ENCODE results near the gene CCL18.
"Not testable (repeated sequence)": the region's sequence is repeated elsewhere in the genome, so short reads cannot be mapped to it uniquely, and the experiment has no call there.

The CCL18 gene

GRCh38 chr17:36105781-36106492 is 41.9 kb downstream of the CCL18 start:
- no peak for DNase-seq (ENCODE audit: low read depth)
- H3K4me3 ChIP-seq (ENCODE audit: control insufficient read depth, low read depth, low read length) = no peak overlapping the region
- TF ChIP-seq CTCF (IDR thresholded peaks at IDR 0.05; ENCODE audit: control insufficient read depth, insufficient read depth, low read depth, low read length, missing control alignments) = no peak

- H3K4me3 ChIP-seq (ENCODE audit: control insufficient read depth, low read depth, low read length) = no peak overlapping the region
- TF ChIP-seq CTCF (IDR thresholded peaks at IDR 0.05; ENCODE audit: control insufficient read depth, insufficient read depth, low read depth, low read length, missing control alignments) = no peak
- no peak for DNase-seq (ENCODE audit: low read depth)
Observed at GRCh38 chr17:36106493-36106835, 42.4 kb downstream of the CCL18 start.

GRCh38 chr17:36107660-36108059 is 43.6 kb downstream of the CCL18 start:
- no peak for TF ChIP-seq CTCF (IDR thresholded peaks at IDR 0.05; ENCODE audit: control insufficient read depth, insufficient read depth, low read depth, low read length, missing control alignments)
- H3K4me3 ChIP-seq (ENCODE audit: control insufficient read depth, low read depth, low read length) = no peak overlapping the region
- DNase-seq (ENCODE audit: low read depth) = no peak

- DNase-seq (ENCODE audit: low read depth); H3K4me3 ChIP-seq (ENCODE audit: control insufficient read depth, low read depth, low read length): not testable (repeated sequence)
Observed at GRCh38 chr17:36108265-36108664, 44.2 kb downstream of the CCL18 start.

GRCh38 chr17:36111068-36111490 is 47.0 kb downstream of the CCL18 start:
- TF ChIP-seq CTCF (IDR thresholded peaks at IDR 0.05; ENCODE audit: control insufficient read depth, insufficient read depth, low read depth, low read length, missing control alignments) = no peak
- DNase-seq (ENCODE audit: low read depth) = no peak

GRCh38 chr17:36112572-36112971 is 48.5 kb downstream of the CCL18 start:
- no peak for DNase-seq (ENCODE audit: low read depth)
- no peak for TF ChIP-seq CTCF (IDR thresholded peaks at IDR 0.05; ENCODE audit: control insufficient read depth, insufficient read depth, low read depth, low read length, missing control alignments)
- H3K4me3 ChIP-seq (ENCODE audit: control insufficient read depth, low read depth, low read length) = no peak overlapping the region

More at GRCh38 chr17:36111068-36111490, 47.0 kb downstream of the CCL18 start:
- no peak overlapping the region for H3K4me3 ChIP-seq (ENCODE audit: control insufficient read depth, low read depth, low read length)

GRCh38 chr17:36113131-36113530 is 49.1 kb downstream of the CCL18 start:
- not testable (repeated sequence) for H3K4me3 ChIP-seq (ENCODE audit: control insufficient read depth, low read depth, low read length); DNase-seq (ENCODE audit: low read depth)

GRCh38 chr17:36114971-36115648 is 51.0 kb downstream of the CCL18 start:
- H3K4me3 ChIP-seq (ENCODE audit: control insufficient read depth, low read depth, low read length); DNase-seq (ENCODE audit: low read depth): not testable (repeated sequence)

GRCh38 chr17:36115649-36115977 is 51.5 kb downstream of the CCL18 start:
- not testable (repeated sequence) for DNase-seq (ENCODE audit: low read depth); H3K4me3 ChIP-seq (ENCODE audit: control insufficient read depth, low read depth, low read length)
